ENCODE results near the gene CADPS2.

- TF ChIP-seq SNAI2 (CRISPR knock-in tag; IDR thresholded peaks at IDR 0.05) = no peak
- TF ChIP-seq OSR1 (CRISPR knock-in tag; IDR thresholded peaks at IDR 0.05) = no peak
- TF ChIP-seq, protein P1, sequence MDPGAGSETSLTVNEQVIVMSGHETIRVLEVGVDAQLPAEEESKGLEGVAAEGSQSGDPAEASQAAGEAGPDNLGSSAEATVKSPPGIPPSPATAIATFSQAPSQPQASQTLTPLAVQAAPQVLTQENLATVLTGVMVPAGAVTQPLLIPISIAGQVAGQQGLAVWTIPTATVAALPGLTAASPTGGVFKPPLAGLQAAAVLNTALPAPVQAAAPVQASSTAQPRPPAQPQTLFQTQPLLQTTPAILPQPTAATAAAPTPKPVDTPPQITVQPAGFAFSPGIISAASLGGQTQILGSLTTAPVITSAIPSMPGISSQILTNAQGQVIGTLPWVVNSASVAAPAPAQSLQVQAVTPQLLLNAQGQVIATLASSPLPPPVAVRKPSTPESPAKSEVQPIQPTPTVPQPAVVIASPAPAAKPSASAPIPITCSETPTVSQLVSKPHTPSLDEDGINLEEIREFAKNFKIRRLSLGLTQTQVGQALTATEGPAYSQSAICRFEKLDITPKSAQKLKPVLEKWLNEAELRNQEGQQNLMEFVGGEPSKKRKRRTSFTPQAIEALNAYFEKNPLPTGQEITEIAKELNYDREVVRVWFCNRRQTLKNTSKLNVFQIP (CRISPR knock-in tag; IDR thresholded peaks at IDR 0.05; ENCODE audit: borderline replicate concordance, low read depth) = no peak
- no peak for TF ChIP-seq CSRNP3 (CRISPR knock-in tag; IDR thresholded peaks at IDR 0.05)
- no peak for TF ChIP-seq ZNF70 (CRISPR knock-in tag; IDR thresholded peaks at IDR 0.05)
- TF ChIP-seq ESRRG (CRISPR knock-in tag; IDR thresholded peaks at IDR 0.05) = no peak
- TF ChIP-seq ZNF565 (CRISPR knock-in tag; conservative IDR thresholded peaks at IDR 0.05; ENCODE audit: low read depth) = no peak
- TF ChIP-seq, protein P2, sequence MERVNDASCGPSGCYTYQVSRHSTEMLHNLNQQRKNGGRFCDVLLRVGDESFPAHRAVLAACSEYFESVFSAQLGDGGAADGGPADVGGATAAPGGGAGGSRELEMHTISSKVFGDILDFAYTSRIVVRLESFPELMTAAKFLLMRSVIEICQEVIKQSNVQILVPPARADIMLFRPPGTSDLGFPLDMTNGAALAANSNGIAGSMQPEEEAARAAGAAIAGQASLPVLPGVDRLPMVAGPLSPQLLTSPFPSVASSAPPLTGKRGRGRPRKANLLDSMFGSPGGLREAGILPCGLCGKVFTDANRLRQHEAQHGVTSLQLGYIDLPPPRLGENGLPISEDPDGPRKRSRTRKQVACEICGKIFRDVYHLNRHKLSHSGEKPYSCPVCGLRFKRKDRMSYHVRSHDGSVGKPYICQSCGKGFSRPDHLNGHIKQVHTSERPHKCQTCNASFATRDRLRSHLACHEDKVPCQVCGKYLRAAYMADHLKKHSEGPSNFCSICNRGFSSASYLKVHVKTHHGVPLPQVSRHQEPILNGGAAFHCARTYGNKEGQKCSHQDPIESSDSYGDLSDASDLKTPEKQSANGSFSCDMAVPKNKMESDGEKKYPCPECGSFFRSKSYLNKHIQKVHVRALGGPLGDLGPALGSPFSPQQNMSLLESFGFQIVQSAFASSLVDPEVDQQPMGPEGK (CRISPR knock-in tag; IDR thresholded peaks at IDR 0.05; ENCODE audit: borderline replicate concordance) = no peak
- TF ChIP-seq PPARA (CRISPR knock-in tag; IDR thresholded peaks at IDR 0.05; ENCODE audit: borderline replicate concordance) = no peak
Measured at GRCh38 chr7:122525355-122525754, 360.9 kb downstream of the CADPS2 start.

Data from SK-N-SH treated with all-trans-retinoic acid at 6 μM for 48 hours (cell line).